Measurements from ENCODE around the gene SCUBE3. TPM values are rescaled to one million over a fixed set of nuclear protein-coding genes. Genes with fewer than 3 reads are reported as not detected.

Gene SCUBE3
- polyA plus RNA-seq, 1 donor from 2014 or later: 7.3 TPM

- H3K9ac ChIP-seq (ENCODE audit: low read length): no peak within 1 kb of the TSS
- peak; percentile 61 for TF ChIP-seq RAD21 (conservative IDR thresholded peaks at IDR 0.05)
- no peak for TF ChIP-seq MXI1 (conservative IDR thresholded peaks at IDR 0.05; ENCODE audit: poor library complexity, severe bottlenecking)
- TF ChIP-seq TAF1 (IDR thresholded peaks at IDR 0.05; ENCODE audit: low read depth): no peak
- no peak for TF ChIP-seq EP300 (conservative IDR thresholded peaks at IDR 0.05; ENCODE audit: poor library complexity, severe bottlenecking)
- no peak for TF ChIP-seq EZH2 (IDR thresholded peaks at IDR 0.05; ENCODE audit: borderline replicate concordance, insufficient read depth, low read length, poor library complexity, severe bottlenecking)
- TF ChIP-seq POLR2AphosphoS5 (IDR thresholded peaks at IDR 0.05): no peak
- TF ChIP-seq REST (IDR thresholded peaks at IDR 0.05; ENCODE audit: borderline replicate concordance): no peak
- peak; percentile 54 for TF ChIP-seq CTCF (IDR thresholded peaks at IDR 0.05; ENCODE audit: poor library complexity, severe bottlenecking)
- peak; percentile 51 for TF ChIP-seq SMC3 (conservative IDR thresholded peaks at IDR 0.05; ENCODE audit: poor library complexity)
Observed at GRCh38 chr6:35297601-35298481, 84.1 kb downstream of the SCUBE3 start, which contains the start of gene DEF6. Gene DEF6 (plus strand): TSS chr6:35297818. CDS start chr6:35297857, 39 bp downstream.

GRCh38 chr6:35298625-35299140, 84.9 kb downstream of the SCUBE3 start:
- H3K4me3 ChIP-seq (ENCODE audit: low read length): no peak overlapping the region
- H3K9ac ChIP-seq (ENCODE audit: low read length): no peak overlapping the region
- no peak overlapping the region for H2AFZ ChIP-seq (ENCODE audit: low read depth, low read length)
- H4K20me1 ChIP-seq (ENCODE audit: insufficient read depth): no peaks in the 10 kb centered on the region
- H3K27ac ChIP-seq (ENCODE audit: low read length): no peak overlapping the region
- no peaks in the 10 kb centered on the region for H3K27me3 ChIP-seq (ENCODE audit: insufficient read depth, low read depth, low read length)
- no peaks in the 10 kb centered on the region for H3F3A ChIP-seq (ENCODE audit: insufficient read depth, low read length, poor library complexity, severe bottlenecking)
- TF ChIP-seq MXI1 (conservative IDR thresholded peaks at IDR 0.05; ENCODE audit: poor library complexity, severe bottlenecking): no peak
- TF ChIP-seq POLR2AphosphoS5 (IDR thresholded peaks at IDR 0.05): no peak
- H3K9me2 ChIP-seq (ENCODE audit: insufficient read depth, low read length): no peaks in the 10 kb centered on the region
- H3K36me3 ChIP-seq (ENCODE audit: insufficient read depth, low read length): no peaks in the 10 kb centered on the region
- H3K4me2 ChIP-seq (ENCODE audit: low read length): no peak overlapping the region
- no peaks in the 10 kb centered on the region for H3K79me2 ChIP-seq (replicated peaks; ENCODE audit: insufficient read depth, low read length)
- no peaks in the 10 kb centered on the region for H3K9me3 ChIP-seq (ENCODE audit: low read length)

More at GRCh38 chr6:35297601-35298481, 84.1 kb downstream of the SCUBE3 start, which contains the start of gene DEF6:
- no peaks in the 10 kb centered on the region for H3K36me3 ChIP-seq (ENCODE audit: insufficient read depth, low read length)
- no peak within 1 kb of the TSS for H3K4me2 ChIP-seq (ENCODE audit: low read length)
- H4K20me1 ChIP-seq (ENCODE audit: insufficient read depth): no peaks in the 10 kb centered on the region
- no peaks in the 10 kb centered on the region for H3K27me3 ChIP-seq (ENCODE audit: insufficient read depth, low read depth, low read length)
- no peak within 1 kb of the TSS for H2AFZ ChIP-seq (ENCODE audit: low read depth, low read length)
- H3K9me3 ChIP-seq (ENCODE audit: low read length): no peaks in the 10 kb centered on the region
- no peaks in the 10 kb centered on the region for H3K9me2 ChIP-seq (ENCODE audit: insufficient read depth, low read length)
- H3K27ac ChIP-seq (ENCODE audit: low read length): no peak within 1 kb of the TSS
- H3K4me3 ChIP-seq (ENCODE audit: low read length): no peak within 1 kb of the TSS
- H3K79me2 ChIP-seq (replicated peaks; ENCODE audit: insufficient read depth, low read length): no peaks in the 10 kb centered on the region
- H3F3A ChIP-seq (ENCODE audit: insufficient read depth, low read length, poor library complexity, severe bottlenecking): no peaks in the 10 kb centered on the region
